Measurements from ENCODE around the gene TNFSF11.

TNFSF11 gene

GRCh38 chr13:42656958-42657357, 83.0 kb downstream of the TNFSF11 start:
- Histone ChIP-seq H3K9ac (ENCODE audit: low read depth, low read length) (no peak overlapping the region), H3K4me3 (ENCODE audit: low read depth in 1 of 2, low read length in 2 of 2) (no peak overlapping the region), H4K20me1 (ENCODE audit: insufficient read depth, low read length) (no peaks in the 10 kb centered on the region), H3K4me1 (ENCODE audit: insufficient read depth, low read length) (no peaks in the 10 kb centered on the region), H3K9me3 (ENCODE audit: insufficient read depth, low read length, severe bottlenecking) (no peaks in the 10 kb centered on the region), H3K79me2 (ENCODE audit: insufficient read depth, low read length) (no peaks in the 10 kb centered on the region), H2AFZ (ENCODE audit: low read depth, low read length) (no peak overlapping the region), H3K27me3 (ENCODE audit: insufficient read depth, low read length, poor library complexity) (peaks cover 25% of the 10 kb centered on the region), H3K27ac (ENCODE audit: low read length) (no peak overlapping the region), H3K4me2 (ENCODE audit: insufficient read depth, low read length) (no peak overlapping the region), H3K36me3 (ENCODE audit: insufficient read depth, low read length) (no peaks in the 10 kb centered on the region)
- TF ChIP-seq EZH2 (IDR thresholded peaks at IDR 0.05; ENCODE audit: borderline replicate concordance, low read depth, low read length, severe bottlenecking) = no peak
- TF ChIP-seq CTCF (IDR thresholded peaks at IDR 0.05; ENCODE audit: borderline replicate concordance, extremely low read depth, low read length, poor library complexity, severe bottlenecking) = no peak
- DNase-seq = no peak
- no peak for ATAC-seq (ENCODE audit: insufficient read depth, low read depth)
